Stimulated activated CD8-positive, alpha-beta memory T cell treated with anti-CD3 and anti-CD28 coated beads, Interleukin-4, amount 100 ng/mL, for 4 hours (primary cell): ENCODE measurements around the gene TMEM14A.

ENCODE experiments used
- DNase-seq, 2 donors: peaks; one replicate each; pipeline ENCODE4 v3.0.0-alpha.2; 2020; ENCODE audit warnings: low read depth in 2 of 2, low spot score in 1 of 2

The TMEM14A gene

GRCh38 chr6:52670502-52671409, at the start of gene TMEM14A:
Gene TMEM14A (plus strand): TSS chr6:52671113. CDS start chr6:52677103, 5,990 bp downstream.
- DNase-seq: peak; percentile 79 to 82

DNA sequence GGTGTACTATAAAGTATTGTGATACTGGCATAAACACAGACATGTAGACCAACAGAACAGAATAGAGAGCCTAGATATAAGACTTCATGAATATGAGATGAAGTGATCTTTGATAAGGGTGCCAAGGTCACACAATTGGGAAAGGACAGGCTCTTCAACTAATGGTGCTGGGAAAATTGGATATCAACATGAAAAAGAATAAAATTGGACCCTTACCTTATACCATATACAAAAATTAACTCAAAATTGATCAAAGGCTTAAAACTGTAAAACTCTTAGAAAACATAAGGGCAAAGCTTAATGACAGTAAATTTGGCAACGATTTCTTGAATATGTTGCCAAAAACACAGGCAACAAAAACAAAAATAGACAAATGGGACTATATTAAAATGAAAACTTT, 49.3 kb upstream of the TMEM14A start:
- DNase-seq: no peak

- DNase-seq: no peak
These were observed 48.1 kb upstream of the TMEM14A start for GRCh38 chr6:52622810-52623209.

DNA sequence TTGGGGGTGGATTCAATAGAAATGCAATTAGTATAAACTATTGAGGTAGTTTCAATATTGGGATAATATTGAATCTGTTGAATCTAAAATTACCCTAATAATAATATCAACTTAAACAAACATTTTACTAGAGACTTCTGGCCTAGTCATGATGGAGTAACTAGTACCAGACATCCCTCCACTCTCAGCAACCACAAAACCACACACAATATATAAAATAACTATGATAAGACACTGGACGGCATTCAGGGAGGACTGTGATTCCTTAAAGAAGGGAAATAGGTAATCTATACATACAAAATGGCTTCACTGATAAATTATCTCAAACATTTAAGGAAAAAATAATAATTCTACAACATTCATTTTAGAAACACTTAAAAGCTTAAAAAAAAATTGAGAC, 38.9 kb upstream of the TMEM14A start:
- DNase-seq: no peak

DNA sequence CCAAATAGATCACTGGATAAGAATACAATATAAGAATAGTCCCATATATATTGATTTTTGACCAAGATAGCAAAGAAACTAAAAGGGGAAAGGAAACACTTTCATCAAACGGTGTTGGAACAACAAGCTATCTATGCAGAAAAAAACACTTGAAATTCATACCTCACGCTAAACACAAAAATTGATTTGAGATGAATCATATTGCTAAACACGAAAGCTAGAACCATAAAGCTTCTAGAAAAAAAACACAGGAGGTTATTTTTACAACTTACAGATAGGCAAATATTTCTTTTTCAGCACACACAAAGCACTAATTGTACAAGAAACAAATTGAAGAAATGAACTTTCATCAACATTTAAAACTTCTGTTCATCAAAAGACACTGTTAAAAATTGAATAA, 36.7 kb upstream of the TMEM14A start:
- no peak for DNase-seq

DNA sequence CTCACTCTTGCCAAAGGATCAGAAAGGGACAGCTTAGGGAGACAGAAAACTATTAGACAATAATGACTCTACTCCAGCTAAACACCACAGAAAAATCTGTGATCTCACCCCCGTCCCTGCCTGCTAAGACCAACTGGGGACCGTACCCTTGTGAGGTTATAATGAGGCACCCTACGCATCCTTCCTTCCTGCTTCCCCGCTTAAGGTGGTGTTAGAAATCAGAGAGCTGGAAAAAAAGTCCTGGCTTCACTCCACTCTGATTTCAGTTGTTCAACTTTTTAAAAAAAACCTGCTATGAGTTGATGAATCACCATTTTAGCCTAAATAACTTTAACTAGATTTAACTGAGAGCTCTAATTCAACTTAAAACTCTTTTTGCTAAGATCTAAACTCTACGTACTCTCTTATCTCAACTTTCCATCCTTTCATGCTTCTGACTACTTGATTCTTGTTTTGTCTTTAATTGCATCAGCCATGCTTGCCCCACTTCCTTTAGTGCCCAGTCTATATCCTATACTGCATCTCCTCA, 35.8 kb upstream of the TMEM14A start:
- DNase-seq: no peak

DNA sequence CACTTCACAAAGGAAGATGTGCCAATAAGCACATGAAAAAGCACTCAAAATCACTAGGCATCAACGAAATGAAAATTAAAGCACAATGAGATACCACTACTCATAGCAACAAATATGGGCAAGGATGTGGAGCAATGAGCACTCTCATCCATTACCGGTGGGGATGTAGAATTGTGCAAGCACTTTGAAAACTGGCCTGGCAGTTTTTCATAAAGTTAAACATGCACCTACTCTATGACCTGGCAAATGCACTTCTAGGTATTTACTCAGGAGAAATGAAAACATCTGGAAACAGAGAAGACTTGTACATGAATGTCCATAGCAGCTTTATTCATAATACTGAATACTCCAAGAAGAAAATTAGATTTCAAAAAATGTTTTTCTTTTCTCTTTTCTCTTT, 34.1 kb upstream of the TMEM14A start:
- no peak for DNase-seq

DNA sequence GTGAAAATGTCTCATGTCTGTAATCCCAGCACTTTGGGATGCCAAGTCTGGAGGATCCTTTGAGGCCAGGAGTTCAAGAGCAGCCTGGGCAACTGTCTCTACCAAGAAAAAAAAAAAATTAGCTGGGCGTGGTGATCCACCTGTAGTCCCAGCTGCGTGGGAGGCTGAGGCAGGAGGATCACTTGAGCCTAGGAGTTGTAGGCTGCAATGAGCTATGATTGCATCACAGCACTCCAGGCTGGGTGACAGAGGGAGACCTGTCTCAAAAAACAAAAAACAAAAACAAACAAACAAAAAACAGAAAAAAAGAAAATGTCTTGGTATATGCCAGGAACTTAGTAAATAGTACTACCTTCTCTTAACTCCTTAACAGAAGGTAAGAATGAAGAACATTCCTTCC, 31.4 kb upstream of the TMEM14A start:
- DNase-seq: no peak

GRCh38 chr6:52640170-52640569, 30.7 kb upstream of the TMEM14A start:
- DNase-seq: no peak

DNA sequence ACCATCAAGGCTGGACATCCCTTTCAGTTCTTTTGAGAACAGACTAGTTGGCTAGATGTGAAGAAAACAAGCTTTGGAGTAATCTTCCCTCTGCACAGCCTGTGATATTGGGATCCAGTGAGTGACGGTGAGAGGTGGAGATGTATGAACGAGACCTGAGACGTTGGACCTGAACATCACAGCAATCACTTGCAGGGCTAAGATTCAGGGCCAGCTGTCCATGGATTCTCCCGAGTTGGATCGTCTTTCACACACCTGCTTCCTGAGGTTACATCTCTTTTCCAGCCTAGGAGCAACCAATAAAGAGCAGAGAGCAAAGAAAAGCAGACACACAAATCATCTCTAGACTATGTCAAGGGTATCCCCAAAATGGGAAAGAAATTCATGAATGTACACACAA, 30.0 kb upstream of the TMEM14A start:
- no peak for DNase-seq

- DNase-seq: no peak
These were observed 29.5 kb upstream of the TMEM14A start for GRCh38 chr6:52641388-52641787.

DNA sequence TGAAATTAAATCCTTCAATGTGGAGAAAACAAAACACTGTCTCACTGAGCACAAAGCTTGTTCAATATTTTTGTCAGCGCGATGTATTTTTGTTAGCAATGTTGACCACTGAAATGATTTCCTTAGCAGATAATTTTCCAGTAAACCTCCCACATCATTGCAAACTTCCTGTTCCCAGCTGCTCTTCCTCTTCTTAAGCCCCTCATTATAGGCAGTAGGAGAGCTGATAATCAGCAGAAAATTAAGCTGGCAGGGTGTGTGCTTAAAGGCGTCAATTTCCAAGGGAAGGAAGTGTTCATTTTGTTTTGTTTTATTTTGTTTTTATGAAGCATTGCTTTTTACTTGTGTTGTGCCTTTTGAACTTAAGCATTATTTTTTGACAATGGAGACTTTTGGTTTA, 29.1 kb upstream of the TMEM14A start:
- DNase-seq: no peak

DNA sequence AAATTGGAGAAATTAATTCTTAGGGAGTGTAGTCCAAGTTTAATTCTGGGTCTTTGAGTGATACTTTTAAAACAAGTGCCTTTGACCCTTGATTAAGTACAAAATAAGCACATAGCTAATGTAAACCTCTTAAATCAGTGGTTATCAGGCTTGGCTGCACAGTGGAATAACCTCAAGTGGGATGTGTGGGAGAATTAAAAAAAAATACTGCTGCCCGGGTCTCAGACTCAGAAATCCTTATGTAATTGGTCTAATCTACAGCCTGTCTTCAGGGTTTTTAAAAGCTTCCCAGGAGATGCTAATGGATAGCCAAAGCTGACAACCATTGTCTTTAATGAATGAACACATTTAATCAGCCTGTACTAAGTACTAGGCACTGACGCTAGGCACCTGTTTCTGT, 28.5 kb upstream of the TMEM14A start:
- DNase-seq: no peak

GRCh38 chr6:52643158-52643557, 27.8 kb upstream of the TMEM14A start:
- DNase-seq: no peak

GRCh38 chr6:52644253-52644652, 26.7 kb upstream of the TMEM14A start:
- no peak for DNase-seq

DNA sequence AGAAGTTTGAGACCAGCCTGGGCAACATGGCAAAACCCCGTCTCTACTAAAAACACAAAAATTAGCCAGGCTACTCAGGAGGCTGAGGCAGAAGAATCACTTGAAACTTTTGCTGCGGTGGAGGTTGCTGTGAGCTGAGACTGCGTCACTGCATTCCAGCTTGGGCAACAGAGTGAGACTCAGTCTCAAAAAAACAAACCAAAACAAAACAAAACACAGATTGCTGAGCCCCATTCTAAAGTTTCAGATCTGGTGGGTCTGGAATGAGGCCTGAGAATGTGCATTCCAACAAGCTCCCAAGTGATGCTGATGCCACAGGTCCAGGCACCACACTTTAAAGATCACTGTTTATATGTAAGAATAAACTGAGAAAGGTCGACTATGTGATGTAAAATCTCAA, 24.9 kb upstream of the TMEM14A start:
- DNase-seq: no peak

DNA sequence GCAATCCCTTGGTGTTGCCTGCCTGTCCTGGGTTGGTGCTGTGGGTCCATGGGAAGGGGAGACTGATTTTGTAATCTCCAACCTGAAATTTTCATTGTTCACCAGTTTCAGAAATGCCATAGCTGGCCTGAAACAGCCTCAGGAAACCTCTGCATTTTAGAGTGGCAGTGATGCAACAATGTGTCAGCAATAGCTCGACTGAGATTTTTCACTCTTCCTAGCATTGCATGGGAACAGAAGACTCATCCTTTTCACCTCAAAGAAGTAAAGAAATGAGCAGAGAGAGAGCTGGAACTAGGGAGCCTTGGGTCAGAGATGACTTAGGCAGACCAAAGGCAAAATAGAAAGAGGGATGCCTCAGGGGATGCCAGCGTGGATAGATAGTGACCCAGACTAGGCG, 23.7 kb upstream of the TMEM14A start:
- no peak for DNase-seq

GRCh38 chr6:52649536-52650160, 21.3 kb upstream of the TMEM14A start:
- no peak for DNase-seq

DNA sequence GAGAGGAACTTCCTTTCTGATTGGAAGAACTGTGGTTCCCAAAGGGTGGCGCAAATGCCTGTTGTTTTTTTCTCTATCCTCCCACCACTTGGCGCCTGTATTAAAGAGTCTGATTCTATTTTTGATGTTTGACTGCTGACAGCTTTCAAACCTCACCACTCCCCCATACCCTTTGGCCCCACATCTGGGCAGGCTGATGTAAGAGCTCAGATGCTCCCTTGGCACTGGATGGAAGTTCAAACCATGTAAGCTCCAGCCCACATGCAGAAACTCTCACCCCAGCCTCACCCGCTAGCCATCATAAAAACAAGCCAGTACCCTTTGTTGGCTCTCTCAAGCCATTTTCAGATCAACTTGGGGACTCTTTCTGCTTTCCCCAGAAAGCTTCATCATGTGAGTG, 20.0 kb upstream of the TMEM14A start:
- DNase-seq: no peak

GRCh38 chr6:52653151-52653550, 17.8 kb upstream of the TMEM14A start:
- DNase-seq: no peak

- no peak for DNase-seq
These were observed 16.9 kb upstream of the TMEM14A start for GRCh38 chr6:52654007-52654406.

DNA sequence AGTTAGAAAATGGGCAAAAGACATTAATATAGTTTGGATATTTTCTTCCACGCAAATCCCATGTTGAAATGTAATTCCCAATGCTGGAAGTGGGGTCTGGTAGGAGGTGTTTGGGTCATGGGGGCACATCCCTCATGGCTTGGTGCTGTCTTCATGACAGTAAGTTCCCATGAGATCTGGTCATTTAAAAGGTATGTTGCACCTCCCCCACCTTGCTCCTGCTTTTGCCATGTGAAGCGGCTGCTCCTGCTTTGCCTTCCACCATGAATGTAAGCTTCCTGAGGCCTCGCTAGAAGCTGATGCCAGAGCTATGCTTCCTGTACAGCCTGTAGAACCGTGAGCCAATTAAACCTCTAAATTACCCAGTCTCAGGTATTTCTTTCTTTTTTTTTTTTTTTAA, 16.3 kb upstream of the TMEM14A start:
- no peak for DNase-seq
